ENCODE results near the gene LRRC75A. TPM values are rescaled to one million over a fixed set of nuclear protein-coding genes. Genes with fewer than 3 reads are reported as not detected.

LRRC75A gene
- total and polyA plus RNA-seq, 2 of the 8 experiments (the other 6 are each of a cell fraction or from before 2014, with no cell fraction given), result 9.7 to 9.9 TPM

GRCh38 chr17:16474012-16474725, 17.8 kb downstream of the LRRC75A start:
- Histone ChIP-seq H3K36me3 (ENCODE audit: control insufficient read depth in 2 of 4, insufficient read depth in 4 of 4, low read length in 3 of 4) (no peaks in the 10 kb centered on the region), H4K5ac (ENCODE audit: insufficient read length, low read depth, low read length) (no peak overlapping the region), H2AK5ac (ENCODE audit: low read depth, low read length) (no peak overlapping the region), H4K20me1 (replicated peaks in 1 of 2; ENCODE audit: control insufficient read depth in 1 of 2, insufficient read depth in 2 of 2, low read length in 2 of 2) (peaks cover 0 to 2% of the 10 kb centered on the region in 2 experiments), H3K4me1 (replicated peaks in 1 of 4; ENCODE audit: control insufficient read depth in 3 of 4, insufficient read depth in 4 of 4, low read length in 3 of 4) (peaks cover 0 to 24% (median 6%) of the 10 kb centered on the region in 4 experiments; a peak in 5 of 7 replicates), H4K91ac (replicated peaks; ENCODE audit: insufficient read length, low read length) (no peak overlapping the region), H3K4ac (replicated peaks; ENCODE audit: insufficient read length, low read depth, low read length) (no peak overlapping the region), H2BK120ac (replicated peaks; ENCODE audit: low read depth, low read length) (no peak overlapping the region), H3K79me1 (ENCODE audit: low read depth, low read length) (peaks cover 3% of the 10 kb centered on the region), H3K56ac (replicated peaks; ENCODE audit: insufficient read length, low read depth, low read length) (no peak overlapping the region), H4K8ac (ENCODE audit: extremely low read depth, insufficient read depth, low read length) (no peak overlapping the region), H2BK5ac (ENCODE audit: low read depth, low read length) (no peak overlapping the region), H3K23me2 (ENCODE audit: low read depth, low read length) (peaks cover 2% of the 10 kb centered on the region; the same call in 1 of the 2 replicates), H2BK15ac (ENCODE audit: low read length) (no peak overlapping the region), H3K9ac (replicated peaks in 1 of 4; ENCODE audit: extremely low read depth in 1 of 4, low read depth in 3 of 4, low read length in 3 of 4) (no peak overlapping the region), H3K27ac (ENCODE audit: low read depth, low read length) (no peak overlapping the region), H2AFZ (ENCODE audit: low read length) (no peak overlapping the region), H2BK12ac (ENCODE audit: low read depth, low read length) (no peak overlapping the region), H3K27me3 (replicated peaks in 1 of 4; ENCODE audit: control insufficient read depth in 3 of 4, extremely low read depth in 1 of 4, insufficient read depth in 3 of 4, low read length in 3 of 4) (no peaks in the 10 kb centered on the region), H3K4me2 (ENCODE audit: insufficient read depth in 1 of 2, low read depth in 2 of 2, low read length in 2 of 2) (no peak overlapping the region), H3K79me2 (ENCODE audit: control insufficient read depth in 1 of 2, insufficient read depth in 2 of 2, low read length in 2 of 2) (no peaks in the 10 kb centered on the region), H2BK20ac (ENCODE audit: low read length) (0 out of 2 replicates have a peak overlapping the region, but pooled peaks have one; percentile 55), H3K14ac (ENCODE audit: insufficient read length) (no peak overlapping the region), H3K4me3 (ENCODE audit: extremely low read depth in 1 of 4, insufficient read depth in 2 of 4, low read depth in 3 of 4, low read length in 4 of 4) (no peak overlapping the region), H3K18ac (ENCODE audit: extremely low read depth, low read length) (no peak overlapping the region), H3K9me3 (ENCODE audit: insufficient read depth in 2 of 2, low read depth in 1 of 2, low read length in 1 of 2) (no peaks in the 10 kb centered on the region), H3K23ac (ENCODE audit: insufficient read length) (no peak overlapping the region)
- DNase-seq (ENCODE audit: low read depth in 1 of 2, low spot score in 2 of 2), result no peak
- POLR2A ChIA-PET (ENCODE audit: partially characterized antibody), result interaction anchor here (1.5 to 2.4 kb wide), 2 partner anchors 13 to 16 kb away, joined by 4 to 6 read pairs; no protein-coding TSS in a partner anchor
- WGBS, 2 experiments (ENCODE audit: extremely low coverage in 1 of 2, insufficient coverage in 1 of 2, insufficient read length in 1 of 2, insufficient replicate concordance in 2 of 2, low coverage in 1 of 2, low lambda C conversion rate in 2 of 2, missing lambda C conversion rate in 1 of 2), result 87% methylated on average over 13 of the region's 13 CpGs; no CpG with 5 or more reads in 1 of the 2 experiments
- CTCF ChIA-PET (ENCODE audit: partially characterized antibody), result interaction anchor here (1.0 to 36.9 kb wide), 4 partner anchors 13 to 47 kb away, joined by 3 to 941 read pairs (median 77); no protein-coding TSS in a partner anchor
- TF ChIP-seq TEAD4 (IDR thresholded peaks at IDR 0.05; ENCODE audit: low read depth, low read length), result peak; percentile 68; the same call in 1 of the 2 replicates
- no peak for TF ChIP-seq USF2 (IDR thresholded peaks at IDR 0.05; ENCODE audit: low read length)
- no peak for FAIRE-seq

Measured in H1 (cell line).